Keratinocyte (primary cell): ENCODE data around the gene DHDH. TPM values are rescaled to one million over a fixed set of nuclear protein-coding genes. Genes with fewer than 3 reads are reported as not detected.

Experiments
- DNase-seq: peaks from one replicate; pipeline ENCODE4 v3.0.0-alpha.2; 2011; ENCODE audit warnings: low read depth, missing footprints, low spot score
- FAIRE-seq: peaks from 2 replicates; lab custom pipeline; 2011; peaks lifted over from hg19 to GRCh38; lab: Jason Lieb, UNC
- H2AFZ ChIP-seq: 2 replicates; pipeline ENCODE4 v1.6.0; 2012; ENCODE audit warnings: low read length, control low read depth, inconsistent platforms; ENCODE audit not compliant: control insufficient read depth
- H3K27ac ChIP-seq: 2 replicates; pipeline ENCODE4 v1.5.1; 2011; ENCODE audit warnings: low read length; ENCODE audit not compliant: control insufficient read depth, insufficient read depth
- H3K27me3 ChIP-seq: 3 replicates; pipeline ENCODE4 v1.6.0; 2011; ENCODE audit warnings: low read length; ENCODE audit not compliant: control insufficient read depth, insufficient read depth; ENCODE audit errors: extremely low read depth
- H3K36me3 ChIP-seq, 2 experiments: 2 replicates in 1 of 2; 3 replicates in 1 of 2; pipeline ENCODE4 v1.5.1; 2011; ENCODE audit warnings: low read length in 2 of 2, mild to moderate bottlenecking in 1 of 2; ENCODE audit not compliant: control insufficient read depth in 2 of 2, insufficient read depth in 2 of 2; ENCODE audit errors: extremely low read depth in 1 of 2
- H3K4me1 ChIP-seq: 3 replicates; pipeline ENCODE4 v1.5.1; 2011; ENCODE audit warnings: low read length; ENCODE audit not compliant: control insufficient read depth, insufficient read depth; ENCODE audit errors: extremely low read depth
- H3K4me2 ChIP-seq: 3 replicates; pipeline ENCODE4 v1.6.0; 2011; ENCODE audit warnings: low read depth, low read length; ENCODE audit not compliant: control insufficient read depth, insufficient read depth; ENCODE audit errors: extremely low read depth
- H3K4me3 ChIP-seq, 3 experiments: fragments of 200-600 bp in 1 of 3; sonication (generic) in 1 of 3; 2 replicates in 2 of 3; 3 replicates in 1 of 3; pipeline ENCODE4 v1.5.1; 2011 to 2016; ENCODE audit warnings: low read length in 3 of 3, mild to moderate bottlenecking in 3 of 3, control low read depth in 2 of 3, inconsistent platforms in 1 of 3, low read depth in 1 of 3, mixed read lengths in 1 of 3, mixed run types in 1 of 3, moderate library complexity in 1 of 3; ENCODE audit not compliant: control insufficient read depth in 2 of 3, insufficient read depth in 2 of 3; ENCODE audit errors: extremely low read depth in 1 of 3
- H3K79me2 ChIP-seq: 2 replicates; pipeline ENCODE4 v1.6.0; 2012; ENCODE audit warnings: low read length; ENCODE audit not compliant: control insufficient read depth, insufficient read depth
- H3K9ac ChIP-seq: 3 replicates; pipeline ENCODE4 v1.6.0; 2011; ENCODE audit warnings: low read length; ENCODE audit not compliant: control insufficient read depth, insufficient read depth; ENCODE audit errors: extremely low read depth
- H3K9me1 ChIP-seq: 3 replicates; pipeline ENCODE4 v1.6.0; 2011; ENCODE audit warnings: low read length; ENCODE audit not compliant: control insufficient read depth, insufficient read depth; ENCODE audit errors: extremely low read depth
- H3K9me3 ChIP-seq: 2 replicates; pipeline ENCODE4 v1.5.1; 2012; ENCODE audit warnings: low read depth, low read length; ENCODE audit not compliant: control insufficient read depth
- H4K20me1 ChIP-seq: 3 replicates; pipeline ENCODE4 v1.6.0; 2011; ENCODE audit warnings: low read length; ENCODE audit not compliant: control insufficient read depth, insufficient read depth; ENCODE audit errors: extremely low read depth
- EZH2 ChIP-seq: IDR thresholded peaks from one replicate; pipeline ENCODE4 v1.6.1; 2012; ENCODE audit warnings: inconsistent platforms, mild to moderate bottlenecking, low read length, moderate library complexity
- dilution Hi-C: fragments of 300-500 bp; cut with MboI; formaldehyde crosslinking; loops from one replicate; pipeline ENCODE4 v1.7.0; 2020; ENCODE audit warnings: low sequenced_read_pairs; ENCODE audit not compliant: extremely low pct_ligation_motif_present
- polyA plus RNA-seq, 5 experiments: library from polyadenylated mRNA; depleted of rRNA in 3 of 5; stranded (reverse) in 3 of 5; stranded (forward) in 1 of 5; unstranded in 1 of 5; fragments of >200 nt; gene quantifications; 1 replicate in 1 of 5; 2 replicates in 3 of 5; 3 replicates in 1 of 5; pipeline versions ENCODE4 v1.2.1 to v1.2.3, GENCODE V29; 2011 to 2012; ENCODE audit warnings: missing spikeins in 2 of 5, low read depth in 1 of 5, low replicate concordance in 1 of 5
- TF ChIP-seq, protein P1 (sequence below), 3 experiments: IDR thresholded peaks in 1 of 3; conservative IDR thresholded peaks in 1 of 3; optimal IDR thresholded peaks in 1 of 3; 2 replicates in 2 of 3; 3 replicates in 1 of 3; pipeline versions ENCODE3 to v1.5.1; 2011; ENCODE audit warnings: low read length in 3 of 3, mild to moderate bottlenecking in 3 of 3, moderate library complexity in 2 of 3, control low read depth in 1 of 3, inconsistent platforms in 1 of 3; ENCODE audit not compliant: insufficient read depth in 2 of 3; ENCODE audit errors: extremely low read depth in 1 of 3

The DHDH gene
- polyA plus RNA-seq, 1 donor (not counting 4 experiments of a cell fraction or from before 2014, with no cell fraction given): 0.45 TPM

DNA sequence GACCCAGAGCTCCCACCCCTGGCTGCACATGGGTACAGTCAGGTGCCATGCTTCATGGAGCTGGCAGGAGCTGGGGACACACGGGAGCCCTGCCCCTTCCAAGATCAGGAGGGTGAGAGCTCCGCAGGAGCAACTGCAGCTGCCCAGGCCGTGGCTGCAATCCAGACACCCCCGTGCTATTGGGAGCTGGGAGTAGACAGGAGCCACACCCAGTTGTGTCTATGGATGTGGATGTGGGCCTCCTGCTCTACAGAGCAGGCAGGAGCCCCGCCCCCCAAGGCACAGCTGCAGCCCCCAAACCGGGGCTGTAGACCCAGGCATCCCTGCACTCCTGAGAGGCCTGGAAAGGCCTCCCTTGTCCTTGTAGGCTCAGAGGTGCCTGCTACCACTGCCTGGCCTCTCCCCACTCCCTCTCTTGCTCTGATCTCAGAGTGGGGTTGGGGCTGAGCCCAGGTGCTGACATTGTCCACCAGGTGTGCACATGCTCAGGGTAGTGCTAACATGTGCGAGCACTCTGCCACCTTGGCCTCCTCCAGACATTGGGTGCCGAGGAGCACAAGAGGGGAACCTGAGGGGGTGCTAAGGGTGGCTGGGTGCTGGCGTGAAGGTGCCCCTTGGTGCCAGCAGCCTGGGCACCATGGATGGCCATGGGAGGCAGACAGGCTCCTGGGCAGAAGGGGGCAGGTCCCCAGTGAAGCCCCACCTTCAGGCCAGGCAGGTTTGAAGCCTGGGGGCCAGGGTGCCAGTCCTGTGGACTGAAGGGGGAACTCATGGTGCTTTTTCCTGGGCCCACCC is 13.2 kb downstream of the DHDH start:
- H3K4me3 ChIP-seq: no peak overlapping the region
- no peak for TF ChIP-seq EZH2
- TF ChIP-seq, protein P1, sequence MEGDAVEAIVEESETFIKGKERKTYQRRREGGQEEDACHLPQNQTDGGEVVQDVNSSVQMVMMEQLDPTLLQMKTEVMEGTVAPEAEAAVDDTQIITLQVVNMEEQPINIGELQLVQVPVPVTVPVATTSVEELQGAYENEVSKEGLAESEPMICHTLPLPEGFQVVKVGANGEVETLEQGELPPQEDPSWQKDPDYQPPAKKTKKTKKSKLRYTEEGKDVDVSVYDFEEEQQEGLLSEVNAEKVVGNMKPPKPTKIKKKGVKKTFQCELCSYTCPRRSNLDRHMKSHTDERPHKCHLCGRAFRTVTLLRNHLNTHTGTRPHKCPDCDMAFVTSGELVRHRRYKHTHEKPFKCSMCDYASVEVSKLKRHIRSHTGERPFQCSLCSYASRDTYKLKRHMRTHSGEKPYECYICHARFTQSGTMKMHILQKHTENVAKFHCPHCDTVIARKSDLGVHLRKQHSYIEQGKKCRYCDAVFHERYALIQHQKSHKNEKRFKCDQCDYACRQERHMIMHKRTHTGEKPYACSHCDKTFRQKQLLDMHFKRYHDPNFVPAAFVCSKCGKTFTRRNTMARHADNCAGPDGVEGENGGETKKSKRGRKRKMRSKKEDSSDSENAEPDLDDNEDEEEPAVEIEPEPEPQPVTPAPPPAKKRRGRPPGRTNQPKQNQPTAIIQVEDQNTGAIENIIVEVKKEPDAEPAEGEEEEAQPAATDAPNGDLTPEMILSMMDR (optimal IDR thresholded peaks at IDR 0.05 in 1 of 3, IDR thresholded peaks at IDR 0.05 in 1 of 3, conservative IDR thresholded peaks at IDR 0.05 in 1 of 3; ENCODE audit: extremely low read depth in 1 of 3, insufficient read depth in 2 of 3, low read length in 3 of 3): no peak
- no peak for DNase-seq
- H4K20me1 ChIP-seq: no peaks in the 10 kb centered on the region
- dilution Hi-C loops: no loop called here
- H3K27me3 ChIP-seq: no peaks in the 10 kb centered on the region
- H3K9me3 ChIP-seq: no peaks in the 10 kb centered on the region
- no peaks in the 10 kb centered on the region for H3K4me1 ChIP-seq
- no peak overlapping the region for H3K4me2 ChIP-seq
- no peaks in the 10 kb centered on the region for H3K9me1 ChIP-seq
- no peak overlapping the region for H3K9ac ChIP-seq
- FAIRE-seq: no peak
- H2AFZ ChIP-seq: no peak overlapping the region
- H3K36me3 ChIP-seq: no peaks in the 10 kb centered on the region
- no peak overlapping the region for H3K27ac ChIP-seq
- H3K79me2 ChIP-seq: no peaks in the 10 kb centered on the region

DNA sequence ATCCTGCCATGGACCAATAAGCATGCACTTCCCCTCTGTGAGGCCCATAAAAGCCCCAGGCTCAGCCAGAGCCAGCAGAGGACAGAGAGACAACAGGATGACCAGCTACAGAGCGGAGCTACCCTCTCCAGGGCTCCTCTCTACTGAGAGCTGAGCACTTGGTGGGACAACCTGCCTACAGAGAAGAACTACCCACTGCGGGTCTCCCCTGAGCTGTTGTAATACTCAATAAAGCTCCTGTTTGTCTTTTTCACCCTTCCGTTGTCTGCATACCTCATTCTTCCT is 13.7 kb downstream of the DHDH start:
- no peaks in the 10 kb centered on the region for H3K79me2 ChIP-seq
- no peaks in the 10 kb centered on the region for H3K9me1 ChIP-seq
- no peaks in the 10 kb centered on the region for H3K9me3 ChIP-seq
- H3K36me3 ChIP-seq: no peaks in the 10 kb centered on the region
- no peaks in the 10 kb centered on the region for H3K27me3 ChIP-seq
- no peak overlapping the region for H2AFZ ChIP-seq
- no peak overlapping the region for H3K4me2 ChIP-seq
- no peaks in the 10 kb centered on the region for H3K4me1 ChIP-seq
- FAIRE-seq: no peak
- H3K27ac ChIP-seq: no peak overlapping the region
- no peaks in the 10 kb centered on the region for H4K20me1 ChIP-seq
- H3K4me3 ChIP-seq: no peak overlapping the region
- TF ChIP-seq EZH2: no peak
- TF ChIP-seq, protein P1 (optimal IDR thresholded peaks at IDR 0.05 in 1 of 3, IDR thresholded peaks at IDR 0.05 in 1 of 3, conservative IDR thresholded peaks at IDR 0.05 in 1 of 3; ENCODE audit: extremely low read depth in 1 of 3, insufficient read depth in 2 of 3, low read length in 3 of 3): no peak
- no peak overlapping the region for H3K9ac ChIP-seq
- DNase-seq: no peak
- dilution Hi-C loops: no loop called here
